Measurements from ENCODE around the gene TEX261. TPM values are rescaled to one million over a fixed set of nuclear protein-coding genes. Genes with fewer than 3 reads are reported as not detected.
"Not testable (repeated sequence)": the region's sequence is repeated elsewhere in the genome, so short reads cannot be mapped to it uniquely, and the experiment has no call there.

Gene TEX261
- total and polyA plus RNA-seq, 2 donors (not counting 3 experiments of a cell fraction or from before 2014, with no cell fraction given) = 71.2 to 98.1 TPM

DNA sequence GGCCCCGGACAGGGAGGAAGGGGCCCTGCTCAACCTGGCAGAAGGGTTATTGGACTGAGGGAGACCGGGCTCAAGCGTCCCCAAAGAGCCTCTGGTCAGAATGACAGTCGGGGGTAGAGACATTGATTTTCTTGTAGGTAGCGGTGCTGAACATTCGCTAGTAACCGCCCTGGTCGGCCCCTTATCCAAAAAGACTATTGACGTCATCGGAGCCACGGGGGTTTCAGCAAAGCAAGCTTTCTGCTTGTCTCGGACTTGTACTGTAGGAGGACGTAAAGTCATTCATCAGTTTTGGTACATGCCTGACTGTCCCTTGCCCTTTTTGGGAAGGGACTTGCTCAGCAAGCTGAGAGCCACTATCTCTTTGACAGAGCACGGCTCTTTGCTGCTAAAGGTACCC is 26.7 kb upstream of the TEX261 start:
- H3K36me3 ChIP-seq (ENCODE audit: control insufficient read depth in 2 of 2, extremely low read depth in 1 of 2, insufficient read depth in 2 of 2, low read length in 2 of 2); H2AFZ ChIP-seq (ENCODE audit: low read depth, low read length); H3K4me1 ChIP-seq (ENCODE audit: control insufficient read depth, extremely low read depth, insufficient read depth, low read length); H4K20me1 ChIP-seq (replicated peaks; ENCODE audit: control insufficient read depth, extremely low read depth, insufficient read depth, low read length); H3K79me2 ChIP-seq (ENCODE audit: control insufficient read depth, insufficient read depth, low read length); H3K9me1 ChIP-seq (replicated peaks; ENCODE audit: control insufficient read depth, extremely low read depth, insufficient read depth, low read length); DNase-seq (ENCODE audit: low read depth, low spot score); H3K4me3 ChIP-seq (replicated peaks in 1 of 3; ENCODE audit: insufficient read depth in 1 of 3, low read depth in 1 of 3, low read length in 3 of 3); intact Hi-C loops (cut with micrococcal nuclease); H3K4me2 ChIP-seq (ENCODE audit: insufficient read depth, low read length); H3K9ac ChIP-seq (replicated peaks; ENCODE audit: extremely low read depth, insufficient read depth, low read length); H3K9me3 ChIP-seq (replicated peaks; ENCODE audit: control insufficient read depth, insufficient read depth, low read length); BruUV-seq (replicated peaks); H3K27me3 ChIP-seq (ENCODE audit: control insufficient read depth in 2 of 2, insufficient read depth in 2 of 2, low read length in 2 of 2); POLR2A ChIA-PET; dilution Hi-C loops (cut with MboI; ENCODE audit: extremely low pct_ligation_motif_present, low sequenced_read_pairs); FAIRE-seq; H3K27ac ChIP-seq (ENCODE audit: insufficient read depth, low read depth, low read length): not testable (repeated sequence)
- CTCF ChIA-PET = interaction anchor here (2.1 kb wide), 1 partner anchor 20 kb away, joined by 9 read pairs; no protein-coding TSS in a partner anchor

DNA sequence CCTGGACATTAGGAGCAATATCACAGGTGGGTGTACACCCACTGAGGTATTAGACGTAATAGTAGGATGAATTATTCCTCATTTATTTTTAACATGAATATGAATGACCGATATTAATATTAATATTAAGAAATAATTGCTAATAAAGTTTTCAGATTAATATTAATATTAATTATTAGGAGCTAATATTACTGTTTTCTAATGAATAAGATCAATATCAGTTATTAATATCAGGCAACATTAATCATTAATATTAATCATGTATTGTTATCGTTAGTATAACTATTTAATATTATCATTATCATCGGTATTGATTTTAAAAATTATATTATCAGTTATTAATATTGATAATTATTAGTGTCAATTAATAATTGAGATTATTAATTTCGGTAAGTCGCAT is 25.3 kb upstream of the TEX261 start:
- H3K4me3 ChIP-seq (replicated peaks in 1 of 3; ENCODE audit: insufficient read depth in 1 of 3, low read depth in 1 of 3, low read length in 3 of 3); DNase-seq (ENCODE audit: low read depth, low spot score); H3K4me1 ChIP-seq (ENCODE audit: control insufficient read depth, extremely low read depth, insufficient read depth, low read length); BruUV-seq (replicated peaks); H3K27me3 ChIP-seq (ENCODE audit: control insufficient read depth in 2 of 2, insufficient read depth in 2 of 2, low read length in 2 of 2); POLR2A ChIA-PET; H2AFZ ChIP-seq (ENCODE audit: low read depth, low read length); H3K9me3 ChIP-seq (replicated peaks; ENCODE audit: control insufficient read depth, insufficient read depth, low read length); FAIRE-seq; H3K4me2 ChIP-seq (ENCODE audit: insufficient read depth, low read length); H4K20me1 ChIP-seq (replicated peaks; ENCODE audit: control insufficient read depth, extremely low read depth, insufficient read depth, low read length); intact Hi-C loops (cut with micrococcal nuclease); H3K9me1 ChIP-seq (replicated peaks; ENCODE audit: control insufficient read depth, extremely low read depth, insufficient read depth, low read length); H3K27ac ChIP-seq (ENCODE audit: insufficient read depth, low read depth, low read length); CTCF ChIA-PET; dilution Hi-C loops (cut with MboI; ENCODE audit: extremely low pct_ligation_motif_present, low sequenced_read_pairs); H3K36me3 ChIP-seq (ENCODE audit: control insufficient read depth in 2 of 2, extremely low read depth in 1 of 2, insufficient read depth in 2 of 2, low read length in 2 of 2); H3K9ac ChIP-seq (replicated peaks; ENCODE audit: extremely low read depth, insufficient read depth, low read length); H3K79me2 ChIP-seq (ENCODE audit: control insufficient read depth, insufficient read depth, low read length): not testable (repeated sequence)

DNA sequence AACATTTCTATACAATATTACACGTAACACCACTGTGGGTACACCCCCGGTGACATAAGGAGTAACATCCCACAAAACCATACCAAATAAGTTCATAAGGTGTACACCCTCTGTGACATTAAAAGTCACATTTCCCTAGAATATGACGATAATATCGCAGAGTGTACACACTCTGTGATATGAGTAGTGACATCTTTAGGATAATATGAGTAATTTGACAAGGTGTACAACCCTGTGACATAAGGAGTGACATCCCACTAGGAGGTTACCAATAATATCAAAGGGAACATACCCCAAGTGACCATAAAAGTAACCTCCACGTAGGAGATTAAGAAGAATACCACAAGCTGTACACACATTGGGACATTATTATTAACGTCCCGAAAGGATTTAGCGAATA is 24.0 kb upstream of the TEX261 start:
- intact Hi-C loops (cut with micrococcal nuclease) (no loop called here), dilution Hi-C loops (cut with MboI; ENCODE audit: extremely low pct_ligation_motif_present, low sequenced_read_pairs) (no loop called here)
- Histone ChIP-seq H3K4me3 (replicated peaks in 1 of 3; ENCODE audit: insufficient read depth in 1 of 3, low read depth in 1 of 3, low read length in 3 of 3) (no peak overlapping the region), H2AFZ (ENCODE audit: low read depth, low read length) (no peak overlapping the region), H3K36me3 (ENCODE audit: control insufficient read depth in 2 of 2, extremely low read depth in 1 of 2, insufficient read depth in 2 of 2, low read length in 2 of 2) (no peaks in the 10 kb centered on the region), H3K9me3 (replicated peaks; ENCODE audit: control insufficient read depth, insufficient read depth, low read length) (no peaks in the 10 kb centered on the region), H3K4me2 (ENCODE audit: insufficient read depth, low read length) (no peak overlapping the region), H3K9me1 (replicated peaks; ENCODE audit: control insufficient read depth, extremely low read depth, insufficient read depth, low read length) (no peaks in the 10 kb centered on the region), H4K20me1 (replicated peaks; ENCODE audit: control insufficient read depth, extremely low read depth, insufficient read depth, low read length) (no peaks in the 10 kb centered on the region), H3K27me3 (ENCODE audit: control insufficient read depth in 2 of 2, insufficient read depth in 2 of 2, low read length in 2 of 2) (no peaks in the 10 kb centered on the region), H3K4me1 (ENCODE audit: control insufficient read depth, extremely low read depth, insufficient read depth, low read length) (no peaks in the 10 kb centered on the region), H3K79me2 (ENCODE audit: control insufficient read depth, insufficient read depth, low read length) (no peaks in the 10 kb centered on the region), H3K27ac (ENCODE audit: insufficient read depth, low read depth, low read length) (no peak overlapping the region), H3K9ac (replicated peaks; ENCODE audit: extremely low read depth, insufficient read depth, low read length) (no peak overlapping the region)
- CTCF ChIA-PET = no interaction called here
- FAIRE-seq (no peak), DNase-seq (ENCODE audit: low read depth, low spot score) (no peak)
- TF ChIP-seq GATA2 (IDR thresholded peaks at IDR 0.05; ENCODE audit: insufficient read depth, insufficient read length, low read depth, low read length) (no peak), MYC (IDR thresholded peaks at IDR 0.05; ENCODE audit: low read depth, low read length) (no peak), POLR2AphosphoS5 (IDR thresholded peaks at IDR 0.05; ENCODE audit: insufficient read depth, low read depth, low read length) (no peak), POLR2A (IDR thresholded peaks at IDR 0.05; ENCODE audit: low read depth, low read length) (no peak), JUN (IDR thresholded peaks at IDR 0.05; ENCODE audit: borderline replicate concordance, insufficient read depth, insufficient read length, low read depth) (no peak), EZH2 (IDR thresholded peaks at IDR 0.05; ENCODE audit: borderline replicate concordance, low read depth, low read length, severe bottlenecking) (no peak), FOS (IDR thresholded peaks at IDR 0.05; ENCODE audit: borderline replicate concordance, insufficient read depth, low read length) (no peak)
- TF ChIP-seq, protein P1, sequence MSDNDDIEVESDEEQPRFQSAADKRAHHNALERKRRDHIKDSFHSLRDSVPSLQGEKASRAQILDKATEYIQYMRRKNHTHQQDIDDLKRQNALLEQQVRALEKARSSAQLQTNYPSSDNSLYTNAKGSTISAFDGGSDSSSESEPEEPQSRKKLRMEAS (IDR thresholded peaks at IDR 0.05; ENCODE audit: insufficient read depth, insufficient read length) = no peak
- TF ChIP-seq, protein P2, sequence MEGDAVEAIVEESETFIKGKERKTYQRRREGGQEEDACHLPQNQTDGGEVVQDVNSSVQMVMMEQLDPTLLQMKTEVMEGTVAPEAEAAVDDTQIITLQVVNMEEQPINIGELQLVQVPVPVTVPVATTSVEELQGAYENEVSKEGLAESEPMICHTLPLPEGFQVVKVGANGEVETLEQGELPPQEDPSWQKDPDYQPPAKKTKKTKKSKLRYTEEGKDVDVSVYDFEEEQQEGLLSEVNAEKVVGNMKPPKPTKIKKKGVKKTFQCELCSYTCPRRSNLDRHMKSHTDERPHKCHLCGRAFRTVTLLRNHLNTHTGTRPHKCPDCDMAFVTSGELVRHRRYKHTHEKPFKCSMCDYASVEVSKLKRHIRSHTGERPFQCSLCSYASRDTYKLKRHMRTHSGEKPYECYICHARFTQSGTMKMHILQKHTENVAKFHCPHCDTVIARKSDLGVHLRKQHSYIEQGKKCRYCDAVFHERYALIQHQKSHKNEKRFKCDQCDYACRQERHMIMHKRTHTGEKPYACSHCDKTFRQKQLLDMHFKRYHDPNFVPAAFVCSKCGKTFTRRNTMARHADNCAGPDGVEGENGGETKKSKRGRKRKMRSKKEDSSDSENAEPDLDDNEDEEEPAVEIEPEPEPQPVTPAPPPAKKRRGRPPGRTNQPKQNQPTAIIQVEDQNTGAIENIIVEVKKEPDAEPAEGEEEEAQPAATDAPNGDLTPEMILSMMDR (IDR thresholded peaks at IDR 0.05; ENCODE audit: extremely low read depth in 1 of 2, insufficient read depth in 1 of 2, low read depth in 1 of 2, low read length in 2 of 2) = no peak
- POLR2A ChIA-PET = no interaction called here
- no TSS peak for BruUV-seq (replicated peaks)

All from endothelial cell of umbilical vein (primary cell).